HG02943 (cell line): Measurements from ENCODE around the gene SLC34A1.
"Not testable (repeated sequence)": the region's sequence is repeated elsewhere in the genome, so short reads cannot be mapped to it uniquely, and the experiment has no call there.

Source experiments
- ATAC-seq: cut with Tn5 transposase; IDR thresholded peaks from one replicate; pipeline ENCODE4 v1.9.1; 2021; ENCODE audit warnings: mild to moderate bottlenecking, low read depth, moderate library complexity; ENCODE audit not compliant: unreplicated experiment

SLC34A1 gene

GRCh38 chr5:177405312-177405711, 21.1 kb downstream of the SLC34A1 start:
- no peak for ATAC-seq

DNA sequence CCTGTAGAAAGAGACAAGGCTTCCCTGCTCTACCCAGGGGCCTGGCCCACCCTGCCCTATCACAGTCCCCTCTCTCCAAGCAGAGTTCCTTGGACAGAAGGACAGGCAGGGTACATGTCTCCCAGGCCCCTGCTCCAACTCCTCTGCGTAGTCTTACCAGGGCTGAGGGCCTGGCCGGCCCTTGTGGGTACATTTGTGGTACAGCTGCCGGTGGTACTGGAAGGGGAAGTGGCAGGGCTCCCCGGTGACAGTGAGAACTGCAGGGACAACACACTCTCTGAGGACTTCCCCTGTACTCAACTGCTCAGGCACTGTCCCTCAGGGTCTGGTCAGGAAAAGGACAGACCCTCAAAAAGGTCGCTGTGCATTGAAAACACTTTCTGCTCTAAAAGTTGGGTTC, 21.6 kb downstream of the SLC34A1 start:
- ATAC-seq, result no peak

DNA sequence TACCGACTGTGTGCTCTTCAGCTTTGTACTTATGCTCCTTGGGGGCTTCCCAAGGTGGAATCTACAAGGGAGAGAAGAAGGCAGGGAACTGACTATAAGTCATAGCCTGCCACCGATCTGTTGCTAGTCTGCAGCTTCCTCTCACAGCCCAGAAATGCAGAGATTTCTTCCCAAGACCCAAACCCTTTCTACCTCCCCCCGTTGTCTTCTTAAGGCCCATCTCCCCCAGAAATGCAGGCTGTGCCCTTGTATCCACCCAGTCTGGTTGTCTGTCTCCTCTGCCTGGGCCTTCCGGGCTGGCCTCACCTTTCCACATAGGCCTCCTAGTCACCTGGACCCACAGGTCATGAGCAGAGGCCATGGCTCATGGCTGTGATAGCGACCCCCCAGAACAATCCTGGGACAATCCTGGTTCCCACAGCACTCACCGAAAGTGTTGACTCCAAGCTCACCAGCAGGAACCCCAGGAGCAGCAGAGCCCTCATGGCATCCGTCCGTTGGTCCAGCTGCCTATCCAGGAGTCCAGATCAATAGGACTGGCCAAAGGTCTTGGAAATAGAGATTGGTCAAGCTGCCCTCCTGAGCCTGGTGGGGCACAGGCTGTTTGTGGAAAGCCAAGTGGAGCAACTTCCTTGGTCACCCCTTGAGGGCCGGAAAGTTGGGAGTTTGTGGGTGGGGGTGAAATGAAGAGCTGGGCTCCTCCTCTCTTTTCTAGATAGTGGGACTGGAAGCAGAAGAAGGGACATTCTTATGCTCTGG, 25.0 kb downstream of the SLC34A1 start, which contains the start of gene F12:
TSS of gene F12 (minus strand) at position 522 of the 759 bp plus-strand sequence. CDS start at position 485, 37 bp downstream.
- no peak for ATAC-seq

- ATAC-seq, result no peak
Observed at GRCh38 chr5:177410575-177410974, 26.3 kb downstream of the SLC34A1 start.

- ATAC-seq, result peak; percentile 65
Observed at GRCh38 chr5:177412603-177413233, 28.5 kb downstream of the SLC34A1 start.

GRCh38 chr5:177414481-177414880, 30.2 kb downstream of the SLC34A1 start:
- ATAC-seq, result no peak

- not testable (repeated sequence) for ATAC-seq
Observed at GRCh38 chr5:177417081-177417480, 32.8 kb downstream of the SLC34A1 start.

GRCh38 chr5:177419046-177419445, 34.8 kb downstream of the SLC34A1 start:
- no peak for ATAC-seq

DNA sequence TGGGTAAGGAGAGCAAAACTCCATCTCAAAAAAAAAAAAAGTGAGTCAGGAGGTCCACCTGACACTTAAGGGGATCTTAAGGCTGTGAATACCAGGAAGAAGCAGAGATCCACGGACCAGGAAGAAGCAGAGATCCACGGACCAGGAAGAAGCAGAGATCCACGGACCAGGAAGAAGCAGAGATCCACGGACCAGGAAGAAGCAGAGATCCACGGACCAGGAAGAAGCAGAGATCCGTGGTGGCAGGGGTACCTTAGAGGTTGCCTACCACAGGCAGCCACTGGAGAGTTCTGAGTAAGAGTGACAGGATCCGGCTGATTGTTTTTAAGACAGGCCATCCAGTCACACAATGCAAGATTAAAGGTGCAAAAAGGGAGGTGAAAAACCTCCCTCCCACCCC, 36.2 kb downstream of the SLC34A1 start:
- not testable (repeated sequence) for ATAC-seq

DNA sequence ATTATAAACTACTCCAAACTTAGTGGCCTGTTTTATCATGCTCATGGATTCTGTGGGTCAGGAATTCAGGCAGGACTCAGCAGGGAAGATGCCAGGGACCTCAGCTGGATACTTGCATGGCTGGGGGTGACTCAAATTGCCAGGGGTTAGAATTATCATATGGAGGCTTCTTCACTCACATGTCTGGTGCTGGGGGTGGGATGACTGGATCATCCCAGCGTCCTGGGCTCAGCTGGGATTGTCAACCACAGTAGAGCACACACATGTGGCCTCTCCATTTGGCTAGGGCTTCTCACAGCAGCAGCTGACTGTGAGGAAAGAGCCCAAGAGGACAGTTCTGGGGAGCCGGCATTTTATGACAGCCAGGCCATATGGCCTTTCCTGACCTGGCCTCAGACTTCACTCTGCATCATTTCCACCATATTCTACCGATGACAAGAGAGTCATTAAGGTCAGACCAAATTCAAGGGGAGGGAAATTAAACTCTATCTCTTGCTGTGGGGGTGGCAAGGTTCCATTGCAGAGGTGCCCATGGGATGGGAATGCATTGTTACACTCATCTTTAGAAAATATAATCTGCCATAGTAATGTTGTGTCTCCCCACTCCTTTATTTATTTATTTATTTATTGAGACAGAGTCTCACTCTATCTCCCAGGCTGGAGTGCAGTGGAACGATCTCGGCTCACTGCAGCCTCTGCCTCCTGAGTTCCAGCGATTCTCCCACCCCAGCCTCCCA, 37.0 kb downstream of the SLC34A1 start:
- no peak for ATAC-seq

- no peak for ATAC-seq
Observed at GRCh38 chr5:177423671-177424070, 39.4 kb downstream of the SLC34A1 start.

- no peak for ATAC-seq
Observed at GRCh38 chr5:177425196-177425800, 41.1 kb downstream of the SLC34A1 start.

DNA sequence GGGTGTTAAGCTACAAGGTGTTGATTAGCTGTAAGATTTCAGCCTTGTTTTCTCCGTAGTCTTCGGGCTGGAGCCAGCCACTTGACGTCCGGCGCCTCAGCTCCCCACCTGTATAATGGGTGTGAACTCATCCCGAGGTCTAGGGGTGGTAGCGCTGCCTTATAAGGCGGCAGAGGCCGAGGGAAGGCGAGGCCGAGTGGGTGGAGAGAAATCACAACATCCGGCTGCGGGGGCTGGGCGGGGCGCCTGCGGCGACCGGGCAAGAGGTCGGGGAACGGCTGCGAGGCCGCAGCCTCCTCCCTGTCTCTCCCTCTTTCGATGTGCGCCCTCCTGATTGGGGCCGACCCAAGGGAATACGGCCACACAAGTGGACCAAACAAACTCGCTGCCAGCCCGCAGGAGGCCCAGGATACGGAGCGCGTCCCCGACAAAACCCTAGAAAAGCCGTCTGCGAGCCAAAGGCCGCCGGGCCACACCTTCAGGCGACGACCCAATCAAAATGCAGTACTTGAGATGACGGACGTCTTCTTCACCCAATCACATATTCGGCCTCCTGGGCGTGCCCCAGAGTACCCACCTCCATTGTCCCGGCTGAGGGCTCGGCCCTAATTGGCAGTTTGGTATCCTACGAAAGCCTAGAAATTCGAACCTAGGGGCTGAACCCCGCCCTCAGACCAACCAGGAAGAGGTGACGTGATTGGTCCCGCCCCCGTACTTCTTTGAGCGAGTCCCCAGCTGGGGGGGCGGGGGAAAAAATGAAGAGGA, 41.7 kb downstream of the SLC34A1 start:
- ATAC-seq, result peak; percentile 77

GRCh38 chr5:177426566-177427210, 42.5 kb downstream of the SLC34A1 start, which contains the start of gene GRK6:
TSS of gene GRK6 (plus strand) at chr5:177426676. CDS start at chr5:177426846, 170 bp downstream.
- peak; percentile 2 for ATAC-seq

GRCh38 chr5:177427211-177427822, 43.1 kb downstream of the SLC34A1 start:
- no peak for ATAC-seq

- ATAC-seq, result no peak
Observed at GRCh38 chr5:177427919-177428573, 43.8 kb downstream of the SLC34A1 start.

DNA sequence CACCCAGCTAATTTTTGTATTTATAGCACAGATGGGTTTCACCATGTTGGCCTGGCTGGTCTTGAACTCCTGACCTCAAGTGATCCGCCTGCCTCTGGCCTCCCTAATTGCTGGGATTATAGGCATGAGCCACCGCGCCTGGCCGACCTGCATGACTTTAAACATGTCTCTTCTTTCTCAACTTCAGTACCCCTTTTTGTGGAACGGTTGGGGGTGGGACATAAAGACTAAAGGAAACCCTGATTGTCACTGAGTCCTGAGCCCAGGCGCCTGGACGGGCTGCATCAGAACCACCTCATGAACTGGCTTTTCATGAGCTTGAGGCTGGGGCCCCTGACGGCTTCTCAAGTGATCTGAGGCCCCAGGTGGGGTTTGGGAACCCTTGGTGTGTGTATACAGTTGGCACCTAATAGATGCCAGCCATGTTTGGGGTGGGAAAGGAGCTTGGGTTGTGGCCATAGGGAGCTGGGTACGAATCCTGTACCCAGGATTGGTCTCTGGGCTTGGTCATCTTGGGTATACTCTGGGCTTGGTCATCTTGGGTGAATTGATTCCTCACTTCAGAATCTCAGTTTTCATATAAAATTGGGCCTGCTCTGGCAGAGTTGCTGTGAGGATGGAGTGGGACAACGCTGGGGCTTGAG, 44.5 kb downstream of the SLC34A1 start:
- no peak for ATAC-seq
